ENCODE data around the gene MAPKBP1. TPM values are rescaled to one million over a fixed set of nuclear protein-coding genes. Genes with fewer than 3 reads are reported as not detected.

The MAPKBP1 gene
- polyA plus RNA-seq, 2 of the 4 experiments (the other 2 are of a cell fraction): 2.5 to 6.1 TPM

GRCh38 chr15:41816788-41817187 is 42.5 kb downstream of the MAPKBP1 start:
- ChIA-PET CTCF (interaction anchor here (1.1 to 1.2 kb wide), 2 partner anchors 43 to 44 kb away, joined by 3 read pairs; partner anchors contain the start of gene MAPKBP1), POLR2A (no interaction called here)
- H3K4me2 ChIP-seq: no peak overlapping the region
- no peaks in the 10 kb centered on the region for H3K9me3 ChIP-seq
- DNase-seq (ENCODE audit: low read depth in 1 of 2, low spot score in 1 of 2) (no peak), ATAC-seq (no peak), FAIRE-seq (no peak)
- no peak overlapping the region for H3K4me3 ChIP-seq
- TF ChIP-seq GATA3 (IDR thresholded peaks at IDR 0.05; ENCODE audit: borderline replicate concordance): no peak
- no peak for TF ChIP-seq HEYL (CRISPR knock-in tag; IDR thresholded peaks at IDR 0.05)
- TF ChIP-seq PHF8 (IDR thresholded peaks at IDR 0.05; ENCODE audit: borderline replicate concordance, low read depth): no peak
- TF ChIP-seq ESRRA (IDR thresholded peaks at IDR 0.05; ENCODE audit: borderline replicate concordance, low read length): no peak
- TF ChIP-seq RARB (CRISPR knock-in tag; IDR thresholded peaks at IDR 0.05): no peak
- no peak overlapping the region for H3K27ac ChIP-seq
- WGBS (ENCODE audit: missing lambda C conversion rate): no CpG with 5 or more reads among the region's 9 CpGs
- no peaks in the 10 kb centered on the region for H3K4me1 ChIP-seq

DNA sequence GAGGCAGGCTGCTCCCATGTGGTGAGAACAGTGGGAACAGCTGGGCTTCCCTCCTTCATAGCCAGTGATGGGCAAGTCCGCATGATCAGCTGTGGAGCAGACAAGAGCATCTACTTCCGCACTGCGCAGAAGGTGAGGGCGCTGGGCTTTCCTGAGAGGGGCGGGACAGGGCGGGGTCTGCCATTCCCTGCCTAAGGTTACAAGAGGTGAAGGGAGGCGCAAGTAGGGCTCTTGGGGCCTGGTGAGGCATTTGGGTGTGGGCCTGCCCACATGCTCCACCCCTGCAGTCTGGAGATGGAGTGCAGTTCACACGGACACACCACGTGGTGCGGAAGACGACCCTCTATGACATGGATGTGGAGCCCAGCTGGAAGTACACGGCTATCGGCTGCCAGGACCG is 43.0 kb downstream of the MAPKBP1 start:
- TF ChIP-seq CEBPB (IDR thresholded peaks at IDR 0.05): no peak
- TF ChIP-seq EHMT2 (IDR thresholded peaks at IDR 0.05; ENCODE audit: low read depth): no peak
- no peak for TF ChIP-seq RARB (CRISPR knock-in tag; IDR thresholded peaks at IDR 0.05)
- no peak for TF ChIP-seq BCL3 (IDR thresholded peaks at IDR 0.05)
- TF ChIP-seq EHF (CRISPR knock-in tag; IDR thresholded peaks at IDR 0.05): no peak
- no peak for TF ChIP-seq CHD4 (IDR thresholded peaks at IDR 0.05; ENCODE audit: borderline replicate concordance)
- TF ChIP-seq HOXB13 (CRISPR knock-in tag; IDR thresholded peaks at IDR 0.05; ENCODE audit: low read depth): no peak
- TF ChIP-seq, protein P1, sequence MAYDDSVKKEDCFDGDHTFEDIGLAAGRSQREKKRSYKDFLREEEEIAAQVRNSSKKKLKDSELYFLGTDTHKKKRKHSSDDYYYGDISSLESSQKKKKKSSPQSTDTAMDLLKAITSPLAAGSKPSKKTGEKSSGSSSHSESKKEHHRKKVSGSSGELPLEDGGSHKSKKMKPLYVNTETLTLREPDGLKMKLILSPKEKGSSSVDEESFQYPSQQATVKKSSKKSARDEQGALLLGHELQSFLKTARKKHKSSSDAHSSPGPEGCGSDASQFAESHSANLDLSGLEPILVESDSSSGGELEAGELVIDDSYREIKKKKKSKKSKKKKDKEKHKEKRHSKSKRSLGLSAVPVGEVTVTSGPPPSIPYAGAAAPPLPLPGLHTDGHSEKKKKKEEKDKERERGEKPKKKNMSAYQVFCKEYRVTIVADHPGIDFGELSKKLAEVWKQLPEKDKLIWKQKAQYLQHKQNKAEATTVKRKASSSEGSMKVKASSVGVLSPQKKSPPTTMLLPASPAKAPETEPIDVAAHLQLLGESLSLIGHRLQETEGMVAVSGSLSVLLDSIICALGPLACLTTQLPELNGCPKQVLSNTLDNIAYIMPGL (CRISPR knock-in tag; IDR thresholded peaks at IDR 0.05; ENCODE audit: borderline replicate concordance): no peak
- TF ChIP-seq RNF2 (IDR thresholded peaks at IDR 0.05; ENCODE audit: borderline replicate concordance, low read depth): no peak
- no peak for TF ChIP-seq FOSL2 (IDR thresholded peaks at IDR 0.05)
- no peak for TF ChIP-seq FOSL2 (CRISPR knock-in tag; IDR thresholded peaks at IDR 0.05)
- no peak for TF ChIP-seq PHF8 (IDR thresholded peaks at IDR 0.05; ENCODE audit: borderline replicate concordance, low read depth)
- TF ChIP-seq, protein P2, sequence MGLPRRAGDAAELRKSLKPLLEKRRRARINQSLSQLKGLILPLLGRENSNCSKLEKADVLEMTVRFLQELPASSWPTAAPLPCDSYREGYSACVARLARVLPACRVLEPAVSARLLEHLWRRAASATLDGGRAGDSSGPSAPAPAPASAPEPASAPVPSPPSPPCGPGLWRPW (IDR thresholded peaks at IDR 0.05): no peak
- no peak for TF ChIP-seq ZC3H11A (IDR thresholded peaks at IDR 0.05)
- no peak for TF ChIP-seq GATA3 (IDR thresholded peaks at IDR 0.05; ENCODE audit: borderline replicate concordance)
- no peak for TF ChIP-seq MAX (IDR thresholded peaks at IDR 0.05)
- no peak for TF ChIP-seq KDM1A (IDR thresholded peaks at IDR 0.05; ENCODE audit: low read depth)
- TF ChIP-seq KDM5A (IDR thresholded peaks at IDR 0.05): no peak
- ChIA-PET CTCF (interaction anchor here (1.1 to 1.2 kb wide), 3 partner anchors 23 to 44 kb away, joined by 3 read pairs; partner anchors contain the start of gene MAPKBP1), POLR2A (no interaction called here)
- 93% methylated on average over 12 of the region's 14 CpGs for WGBS (ENCODE audit: missing lambda C conversion rate)
- Histone ChIP-seq H3K4me1 (no peaks in the 10 kb centered on the region), H3K9me3 (no peaks in the 10 kb centered on the region), H3K4me2 (no peak overlapping the region), H3K27ac (no peak overlapping the region), H3K4me3 (no peak overlapping the region)
- no peak for DNase-seq (ENCODE audit: low read depth in 1 of 2, low spot score in 1 of 2)
- no peak for FAIRE-seq
- ATAC-seq: no peak

DNA sequence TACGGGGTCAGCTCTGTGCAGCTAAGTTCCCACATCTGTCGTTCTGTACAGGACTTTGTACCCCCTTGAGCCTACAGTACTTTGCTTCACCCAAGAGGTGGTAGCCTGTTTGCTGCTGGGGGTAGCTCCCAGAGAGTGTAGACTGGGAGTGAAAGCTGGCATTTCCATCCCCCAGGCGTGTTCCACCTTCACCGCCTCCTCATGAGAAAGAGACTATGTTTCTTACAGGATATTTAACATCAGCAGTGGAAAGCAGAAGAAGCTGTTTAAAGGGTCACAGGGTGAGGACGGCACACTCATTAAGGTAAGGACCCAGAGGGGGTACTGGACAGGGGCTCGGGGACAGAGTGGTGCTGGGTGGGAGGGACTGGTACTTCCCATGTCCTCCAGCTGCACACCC is 43.5 kb downstream of the MAPKBP1 start:
- no peaks in the 10 kb centered on the region for H3K9me3 ChIP-seq
- TF ChIP-seq CEBPB (IDR thresholded peaks at IDR 0.05) (no peak), ZFP36 (IDR thresholded peaks at IDR 0.05; ENCODE audit: borderline replicate concordance, partially characterized antibody) (no peak), CBX2 (IDR thresholded peaks at IDR 0.05; ENCODE audit: borderline replicate concordance, low read depth) (no peak), RFX5 (IDR thresholded peaks at IDR 0.05) (no peak)
- TF ChIP-seq, protein P3, sequence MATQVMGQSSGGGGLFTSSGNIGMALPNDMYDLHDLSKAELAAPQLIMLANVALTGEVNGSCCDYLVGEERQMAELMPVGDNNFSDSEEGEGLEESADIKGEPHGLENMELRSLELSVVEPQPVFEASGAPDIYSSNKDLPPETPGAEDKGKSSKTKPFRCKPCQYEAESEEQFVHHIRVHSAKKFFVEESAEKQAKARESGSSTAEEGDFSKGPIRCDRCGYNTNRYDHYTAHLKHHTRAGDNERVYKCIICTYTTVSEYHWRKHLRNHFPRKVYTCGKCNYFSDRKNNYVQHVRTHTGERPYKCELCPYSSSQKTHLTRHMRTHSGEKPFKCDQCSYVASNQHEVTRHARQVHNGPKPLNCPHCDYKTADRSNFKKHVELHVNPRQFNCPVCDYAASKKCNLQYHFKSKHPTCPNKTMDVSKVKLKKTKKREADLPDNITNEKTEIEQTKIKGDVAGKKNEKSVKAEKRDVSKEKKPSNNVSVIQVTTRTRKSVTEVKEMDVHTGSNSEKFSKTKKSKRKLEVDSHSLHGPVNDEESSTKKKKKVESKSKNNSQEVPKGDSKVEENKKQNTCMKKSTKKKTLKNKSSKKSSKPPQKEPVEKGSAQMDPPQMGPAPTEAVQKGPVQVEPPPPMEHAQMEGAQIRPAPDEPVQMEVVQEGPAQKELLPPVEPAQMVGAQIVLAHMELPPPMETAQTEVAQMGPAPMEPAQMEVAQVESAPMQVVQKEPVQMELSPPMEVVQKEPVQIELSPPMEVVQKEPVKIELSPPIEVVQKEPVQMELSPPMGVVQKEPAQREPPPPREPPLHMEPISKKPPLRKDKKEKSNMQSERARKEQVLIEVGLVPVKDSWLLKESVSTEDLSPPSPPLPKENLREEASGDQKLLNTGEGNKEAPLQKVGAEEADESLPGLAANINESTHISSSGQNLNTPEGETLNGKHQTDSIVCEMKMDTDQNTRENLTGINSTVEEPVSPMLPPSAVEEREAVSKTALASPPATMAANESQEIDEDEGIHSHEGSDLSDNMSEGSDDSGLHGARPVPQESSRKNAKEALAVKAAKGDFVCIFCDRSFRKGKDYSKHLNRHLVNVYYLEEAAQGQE (IDR thresholded peaks at IDR 0.05): no peak
- no peak overlapping the region for H3K27ac ChIP-seq
- ChIA-PET CTCF (interaction anchor here (0.8 to 1.6 kb wide), 5 partner anchors 9 to 45 kb away, joined by 3 to 5 read pairs (median 3); partner anchors contain the start of gene MAPKBP1), POLR2A (no interaction called here)
- ATAC-seq (no peak), DNase-seq (ENCODE audit: low read depth in 1 of 2, low spot score in 1 of 2) (no peak), FAIRE-seq (no peak)
- H3K4me1 ChIP-seq: no peaks in the 10 kb centered on the region
- WGBS (ENCODE audit: missing lambda C conversion rate): 87% methylated on average over 6 of the region's 6 CpGs
- no peak overlapping the region for H3K4me2 ChIP-seq
- no peak overlapping the region for H3K4me3 ChIP-seq

All from A549 (cell line).